22Rv1 (cell line): Measurements from ENCODE around the gene NOS1AP.

Experiments
- H3K27ac ChIP-seq: fragments of 450-650 bp; 2 replicates; pipeline ENCODE4 v1.5.1; 2017
- ZFX ChIP-seq: fragments of 450-650 bp; IDR thresholded peaks from 2 replicates; pipeline ENCODE4 v1.6.1; 2017; ENCODE audit warnings: antibody characterized with exemption, borderline replicate concordance
- TF ChIP-seq, protein P1 (sequence below): fragments of 450-650 bp; IDR thresholded peaks from 2 replicates; pipeline ENCODE4 v1.5.1; 2017; ENCODE audit warnings: mild to moderate bottlenecking

Gene NOS1AP

DNA sequence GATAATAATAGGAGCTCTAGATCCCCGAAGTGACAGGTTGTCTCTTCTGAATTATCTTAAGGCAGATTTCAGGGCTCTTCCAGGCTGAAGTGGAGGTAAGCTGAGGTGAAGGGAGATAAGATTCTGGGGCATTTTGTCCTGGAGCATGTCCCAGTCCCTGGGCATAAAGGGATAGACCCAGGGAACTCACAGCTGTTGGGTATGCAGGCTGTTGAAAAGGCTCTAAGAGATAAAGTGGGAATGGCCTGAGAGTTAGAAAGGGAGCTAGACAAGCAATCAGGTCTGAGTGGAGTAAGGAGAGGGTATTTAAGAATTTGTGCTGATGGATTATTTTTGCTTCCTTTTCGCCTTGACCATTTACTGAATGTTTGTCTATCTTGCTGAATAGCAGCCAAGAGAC, 123.7 kb downstream of the NOS1AP start:
- TF ChIP-seq ZFX, result no peak
- TF ChIP-seq, protein P1, sequence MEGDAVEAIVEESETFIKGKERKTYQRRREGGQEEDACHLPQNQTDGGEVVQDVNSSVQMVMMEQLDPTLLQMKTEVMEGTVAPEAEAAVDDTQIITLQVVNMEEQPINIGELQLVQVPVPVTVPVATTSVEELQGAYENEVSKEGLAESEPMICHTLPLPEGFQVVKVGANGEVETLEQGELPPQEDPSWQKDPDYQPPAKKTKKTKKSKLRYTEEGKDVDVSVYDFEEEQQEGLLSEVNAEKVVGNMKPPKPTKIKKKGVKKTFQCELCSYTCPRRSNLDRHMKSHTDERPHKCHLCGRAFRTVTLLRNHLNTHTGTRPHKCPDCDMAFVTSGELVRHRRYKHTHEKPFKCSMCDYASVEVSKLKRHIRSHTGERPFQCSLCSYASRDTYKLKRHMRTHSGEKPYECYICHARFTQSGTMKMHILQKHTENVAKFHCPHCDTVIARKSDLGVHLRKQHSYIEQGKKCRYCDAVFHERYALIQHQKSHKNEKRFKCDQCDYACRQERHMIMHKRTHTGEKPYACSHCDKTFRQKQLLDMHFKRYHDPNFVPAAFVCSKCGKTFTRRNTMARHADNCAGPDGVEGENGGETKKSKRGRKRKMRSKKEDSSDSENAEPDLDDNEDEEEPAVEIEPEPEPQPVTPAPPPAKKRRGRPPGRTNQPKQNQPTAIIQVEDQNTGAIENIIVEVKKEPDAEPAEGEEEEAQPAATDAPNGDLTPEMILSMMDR, result no peak
- peak overlapping the region; percentile 69; the same call in 1 of the 2 replicates for H3K27ac ChIP-seq

DNA sequence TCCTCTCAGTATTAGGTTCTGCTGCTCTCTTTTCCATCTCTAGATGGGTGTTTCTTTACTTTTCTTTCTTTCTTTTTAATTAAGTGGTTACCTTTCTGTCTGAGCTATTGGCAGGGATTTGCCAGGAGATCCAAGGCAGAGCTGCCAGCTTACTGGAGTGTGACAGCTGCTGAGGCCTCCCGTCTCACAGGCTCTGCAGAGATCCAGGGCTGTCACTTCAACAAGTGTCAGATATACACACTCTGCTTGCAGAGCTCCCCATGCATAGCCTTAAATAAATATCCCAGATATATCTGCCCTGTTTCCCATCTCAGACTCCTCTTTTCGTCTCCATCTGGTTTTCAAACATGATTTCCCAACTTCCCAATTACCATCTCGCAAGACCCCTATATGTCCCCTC, 124.3 kb downstream of the NOS1AP start:
- H3K27ac ChIP-seq, result 0 out of 2 replicates have a peak overlapping the region, but pooled peaks have one; percentile 69
- TF ChIP-seq, protein P1, result no peak
- no peak for TF ChIP-seq ZFX

DNA sequence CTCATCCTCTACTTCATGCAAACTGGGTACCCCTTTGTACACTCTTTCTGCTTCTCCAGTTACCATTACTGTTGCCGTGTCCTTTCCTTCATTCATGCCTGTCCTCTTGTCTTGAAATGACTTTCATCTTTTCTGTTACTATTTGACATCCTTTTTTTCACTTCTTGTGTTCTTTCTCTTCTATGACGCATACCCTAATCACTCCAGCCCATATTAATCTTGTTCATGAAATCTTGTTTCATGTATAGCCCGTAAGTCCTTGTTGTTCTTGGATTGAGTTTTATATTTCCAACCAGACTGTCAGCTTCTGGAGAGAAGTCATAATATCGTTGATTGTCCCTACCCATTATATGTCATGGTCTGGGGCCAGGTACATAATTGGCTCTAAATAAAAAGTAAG, 126.1 kb downstream of the NOS1AP start:
- TF ChIP-seq, protein P1, result no peak
- TF ChIP-seq ZFX, result no peak
- no peak overlapping the region for H3K27ac ChIP-seq

DNA sequence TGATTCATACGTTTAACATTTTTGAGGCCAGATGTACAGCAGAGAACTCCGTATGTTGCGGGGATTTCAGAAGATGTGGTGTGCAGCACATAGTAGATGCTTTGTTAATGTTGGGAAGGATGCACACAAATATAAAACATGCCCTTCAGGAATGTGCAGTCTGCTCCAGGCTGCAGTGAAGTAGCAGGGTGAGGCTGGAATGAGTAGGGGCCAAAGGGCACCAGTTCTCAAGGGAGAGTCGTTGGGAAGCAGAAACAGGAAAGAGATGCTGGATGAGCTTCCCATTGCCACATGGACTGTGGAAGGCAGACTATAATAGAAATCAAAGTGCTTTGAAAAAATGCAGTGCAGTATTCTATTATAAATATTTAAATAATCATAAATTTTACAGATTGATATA, 126.9 kb downstream of the NOS1AP start:
- TF ChIP-seq, protein P1, result no peak
- no peak for TF ChIP-seq ZFX
- peak overlapping the region; percentile 63 for H3K27ac ChIP-seq

DNA sequence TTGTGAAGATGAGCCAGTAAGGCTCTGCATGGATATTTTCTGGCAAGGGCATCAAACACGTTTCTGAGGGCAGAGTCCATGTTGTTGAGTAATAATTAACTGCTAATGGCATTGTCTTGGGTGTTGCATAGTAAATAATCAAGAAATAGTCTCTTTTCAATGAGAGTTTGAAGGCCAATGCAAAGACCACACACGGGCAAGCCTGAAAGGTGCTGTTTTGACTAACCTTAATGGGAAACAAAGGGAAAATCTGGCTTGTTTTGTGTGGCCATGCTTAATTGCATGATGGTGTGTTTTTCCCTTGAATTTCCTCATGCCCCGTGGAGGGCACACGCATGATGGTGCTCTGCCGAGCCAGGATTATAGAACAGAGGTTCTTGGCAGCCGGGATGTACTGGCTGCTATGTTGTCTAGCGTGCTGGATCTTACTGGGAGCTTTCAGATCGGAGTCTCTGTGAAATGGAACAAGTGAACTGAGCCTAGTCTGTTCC, 127.6 kb downstream of the NOS1AP start:
- TF ChIP-seq, protein P1, result no peak
- no peak for TF ChIP-seq ZFX

DNA sequence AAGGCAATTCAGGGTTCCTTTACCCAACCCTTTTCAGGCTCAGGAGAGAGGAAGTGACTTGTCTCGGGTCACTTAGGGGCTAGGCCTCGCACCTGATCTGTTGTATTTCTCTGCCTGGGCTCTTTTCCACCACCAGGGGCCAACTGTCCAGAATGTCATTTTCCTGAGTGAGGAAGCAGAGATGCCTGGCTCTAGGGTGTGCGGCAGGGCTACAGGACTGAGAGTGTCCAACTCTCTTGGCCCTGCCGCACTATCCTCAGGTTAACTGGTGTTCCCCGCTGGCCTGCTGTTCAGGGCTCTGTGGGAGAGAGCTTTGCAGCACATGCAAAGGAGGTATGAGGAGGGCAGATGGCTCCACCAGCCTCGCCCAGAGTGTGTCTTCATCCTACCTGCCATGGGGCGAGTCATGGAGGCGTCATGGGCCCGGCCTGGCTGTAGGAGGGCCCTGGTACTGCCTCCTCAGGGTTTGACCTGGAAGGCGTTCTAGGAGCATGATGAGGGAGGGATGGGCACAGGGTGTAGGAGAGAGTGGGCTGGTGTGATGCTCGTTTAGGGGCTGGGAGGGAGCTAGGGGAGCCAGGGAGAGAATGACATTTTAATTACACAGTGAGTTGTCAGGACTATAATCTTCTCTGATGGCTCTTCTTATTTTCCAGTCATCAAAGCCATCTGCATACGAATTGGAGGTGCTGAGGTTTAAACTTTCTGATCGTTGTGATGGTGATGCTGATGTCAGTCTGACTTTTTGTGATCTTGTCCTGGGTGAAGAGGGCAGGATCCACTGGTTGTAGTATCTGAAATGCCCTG, 128.3 kb downstream of the NOS1AP start:
- no peak for TF ChIP-seq ZFX
- TF ChIP-seq, protein P1, result peak; percentile 45
- H3K27ac ChIP-seq, result peak overlapping the region; percentile 63

More for the DNA sequence above, 127.6 kb downstream of the NOS1AP start:
- peak overlapping the region; percentile 63 for H3K27ac ChIP-seq
